ENCODE measurements around the gene PITPNB.

DNA sequence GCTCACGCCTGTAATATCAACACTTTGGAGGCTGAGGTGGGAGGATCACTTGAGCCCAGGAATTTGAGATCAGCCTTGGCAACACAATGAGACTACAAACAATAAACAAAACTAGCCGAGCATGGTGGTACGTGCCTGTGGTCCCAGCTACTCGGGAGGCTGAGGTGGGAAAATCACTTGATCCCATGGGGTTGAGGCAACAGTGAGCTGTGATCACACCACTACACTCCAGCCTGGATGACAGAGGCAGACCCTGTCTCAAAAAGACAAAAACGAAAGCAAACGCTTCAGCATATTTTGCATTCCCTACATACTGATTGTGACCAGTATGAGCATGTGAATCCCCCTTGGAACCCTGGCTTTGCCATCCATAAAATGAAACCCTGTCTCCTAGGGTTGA is 83.6 kb downstream of the PITPNB start:
- TF ChIP-seq, protein P1, sequence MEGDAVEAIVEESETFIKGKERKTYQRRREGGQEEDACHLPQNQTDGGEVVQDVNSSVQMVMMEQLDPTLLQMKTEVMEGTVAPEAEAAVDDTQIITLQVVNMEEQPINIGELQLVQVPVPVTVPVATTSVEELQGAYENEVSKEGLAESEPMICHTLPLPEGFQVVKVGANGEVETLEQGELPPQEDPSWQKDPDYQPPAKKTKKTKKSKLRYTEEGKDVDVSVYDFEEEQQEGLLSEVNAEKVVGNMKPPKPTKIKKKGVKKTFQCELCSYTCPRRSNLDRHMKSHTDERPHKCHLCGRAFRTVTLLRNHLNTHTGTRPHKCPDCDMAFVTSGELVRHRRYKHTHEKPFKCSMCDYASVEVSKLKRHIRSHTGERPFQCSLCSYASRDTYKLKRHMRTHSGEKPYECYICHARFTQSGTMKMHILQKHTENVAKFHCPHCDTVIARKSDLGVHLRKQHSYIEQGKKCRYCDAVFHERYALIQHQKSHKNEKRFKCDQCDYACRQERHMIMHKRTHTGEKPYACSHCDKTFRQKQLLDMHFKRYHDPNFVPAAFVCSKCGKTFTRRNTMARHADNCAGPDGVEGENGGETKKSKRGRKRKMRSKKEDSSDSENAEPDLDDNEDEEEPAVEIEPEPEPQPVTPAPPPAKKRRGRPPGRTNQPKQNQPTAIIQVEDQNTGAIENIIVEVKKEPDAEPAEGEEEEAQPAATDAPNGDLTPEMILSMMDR (IDR thresholded peaks at IDR 0.05), result no peak
- no peak for TF ChIP-seq POLR2A (IDR thresholded peaks at IDR 0.05)

Measured in Peyer's patch (tissue), 4 donors.